Islet of Langerhans (tissue), 1 donor: ENCODE measurements around the gene FSTL4.

ENCODE experiments used
- FAIRE-seq: peaks from one replicate; lab custom pipeline; 2011; peaks lifted over from hg19 to GRCh38; lab: Jason Lieb, UNC

The FSTL4 gene

GRCh38 chr5:133475986-133476385 is 136.4 kb downstream of the FSTL4 start:
- no peak for FAIRE-seq

GRCh38 chr5:133474851-133475590 is 137.3 kb downstream of the FSTL4 start:
- FAIRE-seq = no peak

DNA sequence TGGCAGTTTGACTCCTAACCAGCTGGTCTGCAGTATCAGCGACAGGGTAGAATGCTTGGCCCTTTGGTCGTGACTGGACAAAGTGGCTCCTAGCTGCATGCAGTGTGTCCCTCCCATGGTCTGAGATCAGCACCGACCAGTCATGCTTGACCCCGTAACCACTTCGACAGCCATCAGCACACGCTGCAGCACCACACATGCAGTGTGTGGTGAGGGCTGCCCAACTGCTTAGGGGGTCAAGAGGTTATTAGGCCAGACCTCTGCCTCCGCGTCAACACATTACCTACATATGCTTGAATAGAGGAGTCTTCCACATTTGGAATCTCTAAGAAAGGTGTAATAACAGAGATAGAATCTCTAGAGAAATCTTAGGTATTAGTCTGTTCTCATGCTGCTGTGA is 139.1 kb downstream of the FSTL4 start:
- no peak for FAIRE-seq

DNA sequence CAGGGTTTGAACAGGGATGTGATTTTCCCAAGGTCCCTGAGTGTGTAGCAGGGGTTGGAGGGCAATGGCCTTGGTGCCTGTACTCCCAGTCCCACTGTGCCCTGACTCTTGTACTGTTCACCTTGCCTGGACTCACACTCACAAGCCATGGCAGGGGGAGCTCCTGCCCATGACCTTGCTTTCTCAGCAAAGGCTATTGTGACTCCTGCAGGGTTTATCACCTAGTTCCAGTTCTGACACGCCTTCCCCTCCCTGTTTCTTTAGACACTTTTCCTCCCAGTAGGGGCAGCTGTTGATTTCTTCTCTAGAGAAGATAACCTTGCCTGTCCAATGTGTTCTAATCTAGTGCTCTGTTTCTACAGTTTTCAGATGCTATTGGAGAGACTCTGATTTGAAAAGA is 139.5 kb downstream of the FSTL4 start:
- no peak for FAIRE-seq

GRCh38 chr5:133471699-133472098 is 140.6 kb downstream of the FSTL4 start:
- no peak for FAIRE-seq

- FAIRE-seq = no peak
Measured at GRCh38 chr5:133470841-133471240, 141.5 kb downstream of the FSTL4 start.

DNA sequence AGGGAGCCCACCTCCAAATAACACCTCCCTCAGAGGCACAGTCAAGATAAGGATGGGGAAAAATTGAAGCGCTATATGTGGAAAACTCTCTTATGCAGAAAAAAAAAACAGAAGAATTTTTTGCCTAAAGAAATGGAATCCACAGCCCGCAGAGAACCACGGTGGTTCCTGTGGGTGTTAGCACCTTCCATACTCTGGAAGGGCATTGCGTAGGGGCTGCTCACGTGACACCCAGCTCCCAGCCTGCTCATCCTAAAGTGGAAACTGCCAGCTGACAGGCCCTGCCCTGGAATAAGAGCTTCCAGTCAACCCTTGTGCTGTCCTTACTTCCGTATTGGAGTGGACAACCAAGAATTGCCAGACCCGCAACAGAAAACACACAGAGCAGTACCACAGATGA is 142.5 kb downstream of the FSTL4 start:
- FAIRE-seq = no peak

- FAIRE-seq = no peak
Measured at GRCh38 chr5:133469252-133469651, 143.1 kb downstream of the FSTL4 start.

DNA sequence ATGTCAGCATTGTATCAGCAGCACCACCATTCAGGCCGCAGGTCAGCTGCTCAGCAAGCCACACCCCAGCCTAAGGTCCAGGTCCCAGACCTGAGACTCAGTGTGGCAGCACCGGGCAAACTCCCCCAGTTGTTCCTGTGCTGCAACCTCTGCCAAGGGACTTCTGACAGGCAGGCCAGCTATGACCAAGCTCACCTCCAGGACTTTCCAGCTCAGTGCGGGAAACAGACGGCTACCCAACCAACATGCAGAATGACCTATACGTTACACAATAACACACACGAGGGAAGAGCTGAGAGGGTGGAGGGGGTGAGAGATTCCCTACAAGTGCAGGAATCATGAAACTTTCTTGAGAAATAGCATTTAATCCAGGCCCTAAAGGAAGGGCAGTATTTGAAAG is 143.7 kb downstream of the FSTL4 start:
- FAIRE-seq = no peak

DNA sequence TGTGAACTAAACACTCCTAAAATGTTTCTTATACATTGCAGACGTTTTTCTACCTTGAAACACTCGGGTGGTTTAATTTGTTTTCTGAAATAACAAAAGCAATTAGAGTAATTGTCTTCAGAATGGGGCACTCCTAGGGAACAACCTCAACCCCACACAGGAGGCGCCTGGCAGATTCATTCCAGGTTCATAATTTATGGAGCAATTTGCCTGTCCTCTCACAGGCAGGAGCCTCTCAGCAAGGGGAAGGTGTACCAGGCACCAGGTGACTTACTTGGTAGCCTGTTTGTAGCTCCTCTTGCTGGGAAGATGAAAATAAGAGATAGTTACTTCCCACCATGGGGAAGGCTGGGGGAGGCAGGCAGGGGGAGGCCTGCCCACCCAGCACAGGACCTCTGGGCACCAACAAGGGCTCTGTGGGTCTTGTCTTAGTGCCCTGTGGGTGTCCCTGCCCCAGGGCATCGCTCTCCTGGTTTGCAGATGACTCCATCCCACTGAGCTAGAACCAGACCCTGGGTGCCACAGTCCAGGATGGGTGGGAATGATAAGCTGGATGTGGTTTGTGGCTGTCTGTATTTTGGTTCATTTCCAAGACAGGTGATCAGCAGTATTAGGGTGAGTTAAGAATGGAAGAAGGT is 144.4 kb downstream of the FSTL4 start:
- FAIRE-seq = no peak

- FAIRE-seq = no peak
Measured at GRCh38 chr5:133467335-133467779, 145.0 kb downstream of the FSTL4 start.

DNA sequence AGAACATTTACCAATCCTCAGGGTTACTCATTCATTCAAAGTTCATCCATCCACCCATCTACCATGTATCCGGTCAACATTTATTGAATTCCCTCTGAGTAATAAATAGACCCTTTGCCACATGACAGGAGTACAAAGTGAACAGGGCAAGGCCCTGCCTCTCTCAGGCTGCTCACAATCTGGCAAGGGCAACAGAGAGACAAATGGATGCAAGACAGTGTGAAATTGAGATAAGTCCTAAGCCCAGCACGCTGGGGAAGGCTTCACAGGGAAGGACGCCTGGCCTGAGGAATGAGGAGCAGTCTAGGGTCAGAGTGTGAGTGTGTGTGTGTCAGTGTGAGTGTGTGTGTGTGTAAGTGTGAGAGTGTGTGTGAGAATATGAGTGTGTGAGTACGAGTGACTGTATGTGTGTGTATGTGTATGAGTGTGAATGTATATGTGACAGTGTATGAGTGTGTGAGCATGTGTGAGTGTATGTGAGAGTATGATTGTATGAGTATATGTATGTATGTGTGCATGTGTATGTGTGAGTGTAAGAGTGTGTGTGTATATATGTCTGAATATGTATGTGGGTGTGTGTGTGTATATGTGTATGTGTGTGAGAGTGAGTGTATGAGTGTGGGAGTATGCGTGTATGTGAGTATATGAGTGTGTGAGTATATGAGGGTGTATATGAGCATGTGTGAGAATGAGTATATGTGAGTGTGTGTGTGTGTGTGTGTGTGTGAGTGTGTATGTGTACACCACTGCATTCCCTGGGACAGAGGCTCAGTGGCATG is 145.6 kb downstream of the FSTL4 start:
- no peak for FAIRE-seq

- no peak for FAIRE-seq
Measured at GRCh38 chr5:133464013-133464412, 148.3 kb downstream of the FSTL4 start.

- no peak for FAIRE-seq
Measured at GRCh38 chr5:133461796-133462516, 150.4 kb downstream of the FSTL4 start.

DNA sequence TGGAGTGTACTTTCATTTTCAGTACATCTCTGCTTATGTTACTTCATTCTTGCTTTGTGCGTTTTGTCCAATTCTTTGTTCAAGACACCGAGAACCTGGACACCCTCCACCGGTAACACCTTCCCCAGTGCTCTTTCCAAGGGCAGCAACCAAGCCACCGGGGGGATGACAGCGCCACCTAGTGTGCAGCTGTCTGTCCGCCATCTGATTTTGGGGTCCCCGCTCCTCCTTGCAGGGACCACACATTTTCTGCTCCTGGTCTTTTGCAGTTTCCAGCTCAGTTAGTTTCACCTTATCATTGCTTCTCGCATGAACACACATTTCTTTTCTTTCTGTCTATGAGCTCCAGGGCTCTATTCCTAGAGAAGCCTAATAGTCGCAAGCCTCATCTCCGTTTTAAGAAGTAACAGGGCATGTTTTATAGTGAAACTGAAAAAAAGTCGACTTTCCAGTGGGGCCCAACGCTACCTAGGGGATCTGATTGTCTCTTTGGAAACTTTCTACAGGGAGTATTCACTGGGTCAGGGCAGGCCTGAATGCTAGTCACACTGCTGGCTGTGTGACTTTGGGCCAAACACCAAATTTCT is 152.1 kb downstream of the FSTL4 start:
- no peak for FAIRE-seq

- no peak for FAIRE-seq
Measured at GRCh38 chr5:133459474-133460160, 152.7 kb downstream of the FSTL4 start.

DNA sequence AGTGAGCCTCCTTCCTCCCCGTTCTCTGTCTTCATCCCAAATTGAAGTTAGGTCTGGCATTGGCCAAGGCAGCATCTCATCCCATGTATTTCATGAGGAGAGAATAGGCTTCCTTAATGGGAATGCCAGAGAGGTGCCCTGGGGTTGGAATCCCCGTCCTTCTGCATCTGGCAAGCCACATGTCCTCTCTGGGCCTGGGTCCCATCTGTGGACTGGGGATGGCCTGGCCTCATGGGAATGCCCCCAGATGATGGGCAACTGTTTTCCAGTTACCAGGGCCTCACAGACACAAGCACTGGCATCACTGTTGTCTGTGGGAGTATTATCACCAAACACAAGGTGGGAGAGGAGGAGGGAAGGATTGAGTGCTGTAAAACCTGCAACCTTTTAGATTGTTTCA is 153.9 kb downstream of the FSTL4 start:
- no peak for FAIRE-seq

GRCh38 chr5:133457439-133458355 is 154.6 kb downstream of the FSTL4 start:
- no peak for FAIRE-seq

- no peak for FAIRE-seq
Measured at GRCh38 chr5:133456933-133457402, 155.4 kb downstream of the FSTL4 start.

GRCh38 chr5:133455676-133456075 is 156.7 kb downstream of the FSTL4 start:
- no peak for FAIRE-seq
